ENCODE measurements around the gene RERGL.
"Not testable (repeated sequence)": the region's sequence is repeated elsewhere in the genome, so short reads cannot be mapped to it uniquely, and the experiment has no call there.

Gene RERGL

DNA sequence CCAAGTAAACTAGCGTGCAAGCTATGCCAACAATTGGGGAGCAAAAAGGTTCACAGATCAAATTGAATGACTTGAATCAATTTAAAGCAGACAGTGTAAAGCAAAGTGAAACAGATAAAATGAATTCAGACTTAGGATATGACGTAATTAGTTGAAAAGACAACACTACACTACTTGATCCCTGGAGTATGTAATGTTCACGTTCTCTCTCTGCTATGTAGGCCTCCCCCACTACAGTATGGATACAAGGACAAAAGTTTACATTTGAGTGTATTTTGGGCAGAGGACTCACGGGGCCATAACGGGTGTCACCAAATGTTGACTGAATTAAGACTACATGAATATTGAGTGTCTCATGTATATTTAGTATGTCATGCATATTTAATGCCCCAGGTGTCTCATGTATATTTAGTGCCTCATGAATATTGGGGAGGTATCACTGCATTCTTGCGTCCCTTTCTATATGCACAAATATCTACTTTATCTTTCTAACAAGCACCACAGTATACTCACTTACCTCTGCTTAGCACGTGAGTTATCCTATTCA is 44.5 kb downstream of the RERGL start:
- H3K4me1 ChIP-seq (ENCODE audit: insufficient read depth, low read length, severe bottlenecking): no peaks in the 10 kb centered on the region
- no peak overlapping the region for H2AFZ ChIP-seq (ENCODE audit: low read length)
- H3K4me3 ChIP-seq (ENCODE audit: low read depth, low read length, poor library complexity, severe bottlenecking): no peak overlapping the region
- no peaks in the 10 kb centered on the region for H3K79me2 ChIP-seq (ENCODE audit: insufficient read depth, low read length)
- TF ChIP-seq EZH2 (IDR thresholded peaks at IDR 0.05; ENCODE audit: borderline replicate concordance, low read length): no peak
- TF ChIP-seq, protein P1, sequence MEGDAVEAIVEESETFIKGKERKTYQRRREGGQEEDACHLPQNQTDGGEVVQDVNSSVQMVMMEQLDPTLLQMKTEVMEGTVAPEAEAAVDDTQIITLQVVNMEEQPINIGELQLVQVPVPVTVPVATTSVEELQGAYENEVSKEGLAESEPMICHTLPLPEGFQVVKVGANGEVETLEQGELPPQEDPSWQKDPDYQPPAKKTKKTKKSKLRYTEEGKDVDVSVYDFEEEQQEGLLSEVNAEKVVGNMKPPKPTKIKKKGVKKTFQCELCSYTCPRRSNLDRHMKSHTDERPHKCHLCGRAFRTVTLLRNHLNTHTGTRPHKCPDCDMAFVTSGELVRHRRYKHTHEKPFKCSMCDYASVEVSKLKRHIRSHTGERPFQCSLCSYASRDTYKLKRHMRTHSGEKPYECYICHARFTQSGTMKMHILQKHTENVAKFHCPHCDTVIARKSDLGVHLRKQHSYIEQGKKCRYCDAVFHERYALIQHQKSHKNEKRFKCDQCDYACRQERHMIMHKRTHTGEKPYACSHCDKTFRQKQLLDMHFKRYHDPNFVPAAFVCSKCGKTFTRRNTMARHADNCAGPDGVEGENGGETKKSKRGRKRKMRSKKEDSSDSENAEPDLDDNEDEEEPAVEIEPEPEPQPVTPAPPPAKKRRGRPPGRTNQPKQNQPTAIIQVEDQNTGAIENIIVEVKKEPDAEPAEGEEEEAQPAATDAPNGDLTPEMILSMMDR (IDR thresholded peaks at IDR 0.05; ENCODE audit: low read length): no peak
- no peaks in the 10 kb centered on the region for H3K27me3 ChIP-seq (ENCODE audit: insufficient read depth, low read length)
- H3K36me3 ChIP-seq (ENCODE audit: insufficient read depth, low read length): no peaks in the 10 kb centered on the region
- no peak overlapping the region for H3K9ac ChIP-seq (ENCODE audit: low read length)
- H3F3A ChIP-seq (ENCODE audit: insufficient read depth, low read length): no peaks in the 10 kb centered on the region
- no peaks in the 10 kb centered on the region for H4K20me1 ChIP-seq (ENCODE audit: insufficient read depth, low read length)
- no peak overlapping the region for H3K27ac ChIP-seq (ENCODE audit: low read depth, low read length, poor library complexity, severe bottlenecking)
- no peak overlapping the region for H3K4me2 ChIP-seq (ENCODE audit: low read length)
- no peaks in the 10 kb centered on the region for H3K9me2 ChIP-seq (ENCODE audit: low read depth, low read length)
- no peaks in the 10 kb centered on the region for H3K9me3 ChIP-seq (ENCODE audit: low read length)

GRCh38 chr12:18040060-18040742 is 49.8 kb downstream of the RERGL start:
- H3K4me2 ChIP-seq (ENCODE audit: low read length); H4K20me1 ChIP-seq (ENCODE audit: insufficient read depth, low read length); H3K9me3 ChIP-seq (ENCODE audit: low read length); H3K79me2 ChIP-seq (ENCODE audit: insufficient read depth, low read length); H2AFZ ChIP-seq (ENCODE audit: low read length); H3K9me2 ChIP-seq (ENCODE audit: low read depth, low read length); H3K36me3 ChIP-seq (ENCODE audit: insufficient read depth, low read length); H3K27ac ChIP-seq (ENCODE audit: low read depth, low read length, poor library complexity, severe bottlenecking); H3K4me3 ChIP-seq (ENCODE audit: low read depth, low read length, poor library complexity, severe bottlenecking); H3K27me3 ChIP-seq (ENCODE audit: insufficient read depth, low read length); H3K9ac ChIP-seq (ENCODE audit: low read length); H3K4me1 ChIP-seq (ENCODE audit: insufficient read depth, low read length, severe bottlenecking); H3F3A ChIP-seq (ENCODE audit: insufficient read depth, low read length): not testable (repeated sequence)

Data from OCI-LY1 (cell line).